ENCODE measurements around the gene PRR36.

Gene PRR36

GRCh38 chr19:7912697-7913564 lies 38.7 kb upstream of the PRR36 start:
- DNase-seq, result no peak

GRCh38 chr19:7912144-7912696 lies 38.0 kb upstream of the PRR36 start:
- no peak for DNase-seq

GRCh38 chr19:7911508-7912143 lies 37.4 kb upstream of the PRR36 start:
- no peak for DNase-seq

GRCh38 chr19:7910321-7911161 lies 36.4 kb upstream of the PRR36 start:
- no peak for DNase-seq

GRCh38 chr19:7909471-7910067 lies 35.4 kb upstream of the PRR36 start:
- DNase-seq, result no peak

- DNase-seq, result no peak
These were observed 34.7 kb upstream of the PRR36 start for GRCh38 chr19:7908742-7909461.

GRCh38 chr19:7908078-7908699 lies 34.0 kb upstream of the PRR36 start:
- DNase-seq, result no peak

GRCh38 chr19:7907544-7907943 lies 33.4 kb upstream of the PRR36 start:
- no peak for DNase-seq

- no peak for DNase-seq
These were observed 32.9 kb upstream of the PRR36 start for GRCh38 chr19:7907122-7907521.

GRCh38 chr19:7905859-7906258 lies 31.7 kb upstream of the PRR36 start:
- DNase-seq, result no peak

- no peak for DNase-seq
These were observed 31.1 kb upstream of the PRR36 start for GRCh38 chr19:7905268-7905667.

- DNase-seq, result peak; percentile 73
These were observed 30.2 kb upstream of the PRR36 start for GRCh38 chr19:7904074-7905020.

GRCh38 chr19:7903244-7904073 lies 29.3 kb upstream of the PRR36 start, which contains the start of gene MAP2K7:
Gene MAP2K7 (plus strand): TSS chr19:7903877. CDS start chr19:7903945, 68 bp downstream.
- peak; percentile 100 for DNase-seq

- no peak for DNase-seq
These were observed 28.6 kb upstream of the PRR36 start for GRCh38 chr19:7902796-7903243.

GRCh38 chr19:7901337-7901736 lies 27.1 kb upstream of the PRR36 start:
- no peak for DNase-seq

- DNase-seq, result no peak
These were observed 26.7 kb upstream of the PRR36 start for GRCh38 chr19:7900931-7901330.

- no peak for DNase-seq
These were observed 26.2 kb upstream of the PRR36 start for GRCh38 chr19:7900401-7900870.

- DNase-seq, result no peak
These were observed 25.7 kb upstream of the PRR36 start for GRCh38 chr19:7899751-7900378.

GRCh38 chr19:7898967-7899366 lies 24.8 kb upstream of the PRR36 start:
- no peak for DNase-seq
